AG04449 (cell line): ENCODE results near the gene RRP9.
A peak's percentile ranks its signal among the peaks of the same experiment; 100 is the strongest.

Source experiments
- CTCF ChIA-PET: fragments of 350-600 bp; formaldehyde crosslinking; extraction: SDS; loops from one replicate; lab custom pipeline; 2021; ENCODE audit warnings: antibody characterized with exemption; lab: Yijun Ruan, JAX
- POLR2A ChIA-PET: fragments of 400-600, 350-600 bp; formaldehyde crosslinking; extraction: SDS; loops from one replicate; lab custom pipeline; 2020; ENCODE audit warnings: antibody characterized with exemption, inconsistent platforms; lab: Yijun Ruan, JAX
- DNase-seq: peaks from one replicate; pipeline ENCODE4 v3.0.0-alpha.2; 2010; ENCODE audit warnings: low read depth, low spot score
- H3K4me3 ChIP-seq: 2 replicates; pipeline ENCODE4 v1.5.1; 2011; ENCODE audit warnings: low read depth, mild to moderate bottlenecking, control low read depth, low read length
- CTCF ChIP-seq: IDR thresholded peaks from one replicate; pipeline ENCODE4 v1.5.1; 2011; ENCODE audit warnings: mild to moderate bottlenecking, moderate library complexity, low read length, control low read depth, inconsistent platforms; ENCODE audit not compliant: insufficient read depth; ENCODE audit errors: missing control alignments

RRP9 gene

DNA sequence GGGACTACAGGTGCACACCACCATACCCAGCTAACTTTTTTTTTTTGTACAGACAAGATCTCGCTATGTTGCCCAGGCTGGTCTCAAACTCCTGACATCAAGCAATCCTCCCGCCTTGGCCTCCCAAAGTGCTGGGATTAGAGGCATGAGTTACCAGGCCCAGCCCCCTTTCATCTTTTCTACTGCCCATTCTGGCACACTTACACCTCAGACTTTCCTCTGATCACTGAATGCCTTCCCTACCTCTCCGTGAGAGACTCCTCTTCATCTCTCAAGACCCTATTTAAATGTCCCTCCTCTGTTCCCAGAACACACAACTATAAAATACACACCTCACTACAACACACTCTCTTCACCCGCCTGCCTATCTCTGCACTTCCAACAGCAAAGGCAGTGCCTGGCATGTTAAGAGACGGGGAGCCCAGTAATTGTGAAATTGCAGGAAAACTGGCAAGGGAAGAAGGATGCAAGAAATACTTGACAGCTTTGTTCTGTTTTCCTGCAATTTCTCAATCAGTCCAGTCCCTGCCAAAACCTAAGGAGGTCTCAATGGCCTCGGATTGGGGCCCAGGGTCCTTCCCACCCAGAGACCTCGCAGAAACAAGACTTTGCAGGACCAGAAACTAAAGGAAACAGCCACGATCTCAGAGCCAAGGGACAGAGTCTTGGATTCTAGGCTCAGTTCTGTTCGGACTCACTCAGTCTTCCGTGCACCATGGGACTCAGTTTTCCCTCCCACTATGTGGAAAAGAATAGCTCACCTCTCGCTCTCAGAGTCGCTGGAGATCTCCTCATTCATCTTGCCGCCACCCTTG is 849 bp downstream of the RRP9 start:
- CTCF ChIA-PET: interaction anchor here (0.6 to 4.0 kb wide), 21 partner anchors 9 to 441 kb away, joined by 3 to 74 read pairs (median 11); partner anchors contain the start of genes ABHD14A, ABHD14B, ACY1 and DCAF1
- no peak for TF ChIP-seq CTCF
- DNase-seq: no peak
- peak overlapping the region; percentile 81 for H3K4me3 ChIP-seq
- POLR2A ChIA-PET: interaction anchor here (0.6 to 2.6 kb wide), 9 partner anchors 12 to 112 kb away, joined by 3 to 16 read pairs (median 4); partner anchors contain the start of genes ABHD14B, PCBP4 and RPL29

- no peak overlapping the region for H3K4me3 ChIP-seq
- POLR2A ChIA-PET: no interaction called here
- TF ChIP-seq CTCF: no peak
- CTCF ChIA-PET: interaction anchor here (1.5 kb wide), 1 partner anchor 35 kb away, joined by 7 read pairs; the partner anchor contains the start of genes ABHD14A and ABHD14B
- no peak for DNase-seq
Observed at GRCh38 chr3:51938780-51939425, 2.8 kb downstream of the RRP9 start.

DNA sequence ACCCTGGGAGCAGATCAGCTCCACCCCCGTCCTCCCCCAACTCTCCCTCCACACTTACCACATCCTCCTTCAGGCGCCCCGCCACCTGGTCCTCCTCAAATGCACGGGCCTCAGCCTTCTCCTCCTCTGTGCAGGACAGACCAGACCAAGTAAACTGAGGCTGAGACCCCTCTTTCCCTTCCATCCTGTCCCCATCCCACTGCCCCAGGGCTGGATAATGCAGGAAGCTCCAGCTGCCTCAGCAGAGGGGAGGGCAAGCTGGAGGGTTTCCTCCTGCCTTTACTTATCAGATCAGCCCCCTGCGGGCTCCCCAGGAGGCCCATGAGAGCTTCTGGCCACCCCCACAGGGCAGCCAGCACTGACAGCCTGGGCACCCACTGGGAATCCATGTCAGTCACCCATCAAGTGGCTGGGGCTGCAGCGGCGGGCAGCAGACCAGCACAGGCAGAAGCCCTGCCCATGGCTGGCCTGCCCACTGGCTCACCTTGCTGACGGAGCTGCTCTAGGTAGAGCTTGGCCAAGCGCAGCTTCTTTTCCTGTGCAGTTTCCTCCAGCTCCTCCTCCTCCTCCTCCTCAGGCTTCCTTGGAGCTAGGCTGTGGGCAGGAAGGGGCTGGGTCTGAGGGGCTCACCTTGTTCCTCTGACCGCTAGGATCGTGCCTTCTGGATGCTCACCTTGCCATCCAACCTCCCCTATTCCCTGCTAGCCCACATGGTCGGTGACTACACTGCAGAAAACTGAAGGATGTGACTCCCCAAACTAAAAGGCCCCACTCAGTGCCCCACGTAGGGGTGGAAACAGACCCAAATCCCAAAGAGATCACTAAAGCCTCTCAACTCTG is 3.9 kb downstream of the RRP9 start:
- POLR2A ChIA-PET: no interaction called here
- H3K4me3 ChIP-seq: no peak overlapping the region
- no peak for TF ChIP-seq CTCF
- CTCF ChIA-PET: interaction anchor here (1.5 kb wide), 1 partner anchor 37 kb away, joined by 7 read pairs; the partner anchor contains the start of genes ABHD14A and ABHD14B
- DNase-seq: no peak

GRCh38 chr3:51937014-51937413 is 4.7 kb downstream of the RRP9 start:
- ChIA-PET CTCF (interaction anchor here (1.4 kb wide), 1 partner anchor 37 kb away, joined by 3 read pairs; the partner anchor contains the start of gene ABHD14B), POLR2A (no interaction called here)
- no peak overlapping the region for H3K4me3 ChIP-seq
- no peak for DNase-seq
- no peak for TF ChIP-seq CTCF

- DNase-seq: no peak
- ChIA-PET CTCF (interaction anchor here (1.0 to 1.4 kb wide), 2 partner anchors 38 to 69 kb away, joined by 3 read pairs; partner anchors contain the start of gene ABHD14B), POLR2A (no interaction called here)
- no peak overlapping the region for H3K4me3 ChIP-seq
- TF ChIP-seq CTCF: no peak
Observed at GRCh38 chr3:51935886-51936755, 5.6 kb downstream of the RRP9 start.
